Activated CD8-positive, alpha-beta memory T cell treated with anti-CD3 and anti-CD28 coated beads for 4 hours (primary cell): Measurements from ENCODE around the gene KDR.

ENCODE experiments used
- DNase-seq, 2 donors: peaks; one replicate each; pipeline ENCODE4 v3.0.0-alpha.2; 2020; ENCODE audit warnings: low read depth in 2 of 2

Gene KDR

DNA sequence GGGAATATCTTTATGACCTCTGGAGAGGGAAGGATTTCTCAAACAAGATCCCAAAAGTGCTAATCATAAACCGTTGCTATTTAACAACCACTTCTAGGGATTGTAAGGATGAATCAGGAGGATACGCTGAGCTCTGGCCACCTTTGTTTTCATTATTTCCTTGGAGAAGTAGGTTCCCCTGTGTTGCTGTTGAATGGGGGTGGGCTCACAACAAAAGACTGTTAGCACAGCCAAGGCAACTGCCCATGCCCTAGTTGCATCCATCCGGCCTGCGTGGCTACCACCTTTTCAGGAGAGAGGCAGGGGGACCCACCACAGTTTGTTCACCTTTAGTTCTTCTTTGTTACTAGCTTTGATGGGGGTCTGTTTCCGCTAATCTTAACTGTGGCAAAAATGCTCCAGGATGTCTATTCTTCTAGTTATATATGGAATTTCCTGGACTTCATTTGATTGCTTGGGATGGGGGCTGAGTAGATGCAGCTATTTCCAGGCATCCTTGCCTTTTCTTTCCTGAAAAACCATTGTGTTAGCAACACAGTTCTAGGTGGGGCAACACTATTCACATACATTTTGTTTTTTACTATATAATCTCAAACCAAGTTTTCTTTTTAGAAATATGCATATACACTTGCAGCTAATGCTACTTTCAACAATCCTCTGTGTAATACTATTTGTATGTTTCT, 95.4 kb downstream of the KDR start:
- no peak for DNase-seq

DNA sequence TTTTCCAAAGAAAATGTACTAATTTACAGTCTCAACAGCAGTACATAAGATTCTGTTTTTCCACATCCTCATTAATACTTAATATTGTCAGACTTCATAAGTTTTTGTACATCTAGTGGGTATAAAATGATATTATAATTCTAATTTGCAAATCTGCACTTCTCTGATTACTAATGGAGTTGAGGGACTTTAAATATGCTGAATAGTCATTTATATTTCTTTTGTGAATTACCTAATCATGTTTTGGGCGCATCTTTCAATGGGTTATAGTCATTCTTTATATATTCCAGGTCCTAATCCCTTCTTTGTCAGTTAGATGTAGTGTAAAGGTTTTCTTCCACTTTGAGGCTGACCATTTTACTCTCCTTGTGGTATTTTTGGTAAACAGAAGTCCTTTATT, 96.1 kb downstream of the KDR start:
- DNase-seq: no peak
